ENCODE measurements around the gene TLNRD1. TPM values are rescaled to one million over a fixed set of nuclear protein-coding genes. Genes with fewer than 3 reads are reported as not detected.

Gene TLNRD1
- total RNA-seq, 1 experiment from 2014 or later: 40.3 TPM

DNA sequence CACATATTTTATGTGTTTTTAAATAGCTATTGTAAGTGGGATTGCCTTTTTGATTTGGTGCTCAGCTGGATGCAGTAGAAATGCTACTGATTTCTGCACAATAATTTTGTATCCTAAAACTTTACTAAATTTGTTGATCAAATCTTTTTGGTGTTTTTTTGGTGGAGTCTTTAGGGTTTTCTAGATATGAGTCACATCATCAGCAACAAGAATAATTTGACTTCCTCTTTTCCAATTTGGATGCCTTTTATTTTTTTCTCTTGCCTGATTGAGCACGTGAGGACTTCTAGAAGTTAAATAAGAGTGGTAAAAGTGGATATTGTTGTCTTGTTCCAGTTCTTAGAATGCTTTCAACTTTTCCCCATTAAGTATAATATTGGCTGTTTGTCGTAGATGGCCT, 51.3 kb downstream of the TLNRD1 start:
- Histone ChIP-seq H3K9me3 (replicated peaks) (no peaks in the 10 kb centered on the region), H3K4me3 (no peak overlapping the region)

DNA sequence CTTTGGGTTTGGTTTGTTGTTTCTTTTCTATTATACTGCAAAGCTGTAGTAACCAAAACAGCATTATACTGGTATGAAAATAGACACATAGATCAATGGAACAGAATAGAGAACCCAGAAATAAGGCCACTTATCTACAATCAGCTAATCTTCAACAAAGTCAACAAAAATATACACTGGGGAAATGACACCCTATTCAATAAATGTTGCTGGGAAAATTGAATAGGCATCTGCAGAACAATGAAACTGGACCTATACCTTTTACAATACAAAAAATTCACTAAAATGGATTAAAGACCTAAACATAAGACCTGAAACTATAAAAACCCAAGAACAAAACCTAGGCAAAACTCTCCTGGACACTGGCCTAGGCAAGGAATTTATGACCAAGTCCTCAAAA, 52.9 kb downstream of the TLNRD1 start:
- H3K36me3 ChIP-seq: no peaks in the 10 kb centered on the region
- H3K9me3 ChIP-seq (replicated peaks): no peaks in the 10 kb centered on the region
- peaks cover 2% of the 10 kb centered on the region; the same call in 1 of the 2 replicates for H3K27me3 ChIP-seq (replicated peaks)
- no peak for DNase-seq (ENCODE audit: low read depth in 1 of 2, low spot score in 2 of 2)
- no peak overlapping the region for H3K4me3 ChIP-seq
- no peaks in the 10 kb centered on the region for H3K4me1 ChIP-seq (replicated peaks)
- no peak overlapping the region for H3K27ac ChIP-seq

More for the DNA sequence above, 51.3 kb downstream of the TLNRD1 start:
- Histone ChIP-seq H3K4me1 (replicated peaks) (no peaks in the 10 kb centered on the region), H3K27me3 (replicated peaks) (peaks cover 2% of the 10 kb centered on the region; the same call in 1 of the 2 replicates), H3K36me3 (no peaks in the 10 kb centered on the region), H3K27ac (no peak overlapping the region)
- DNase-seq (ENCODE audit: low read depth in 1 of 2, low spot score in 2 of 2): no peak

DNA sequence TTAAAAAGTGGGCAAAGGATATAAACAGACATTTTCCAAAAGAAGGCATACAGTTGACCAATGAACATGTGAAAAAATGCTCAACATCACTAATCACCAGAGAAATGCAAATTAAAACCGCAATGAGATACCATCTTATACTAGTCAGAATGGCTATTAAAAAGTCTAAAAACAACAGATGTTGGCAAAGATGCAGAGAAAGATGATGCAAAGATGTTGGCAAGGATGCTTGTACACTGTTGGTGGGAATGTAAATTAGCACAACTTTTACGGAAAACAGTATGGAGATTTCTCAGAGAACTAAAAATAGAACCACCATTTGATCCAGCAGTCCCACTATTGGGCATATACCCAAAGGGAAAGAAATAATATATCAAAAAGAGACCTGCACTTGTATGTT, 53.5 kb downstream of the TLNRD1 start:
- H3K9me3 ChIP-seq (replicated peaks): no peaks in the 10 kb centered on the region
- no peak for DNase-seq (ENCODE audit: low read depth in 1 of 2, low spot score in 2 of 2)
- peaks cover 2% of the 10 kb centered on the region; the same call in 1 of the 2 replicates for H3K27me3 ChIP-seq (replicated peaks)
- no peaks in the 10 kb centered on the region for H3K4me1 ChIP-seq (replicated peaks)
- no peak overlapping the region for H3K4me3 ChIP-seq
- no peaks in the 10 kb centered on the region for H3K36me3 ChIP-seq
- no peak overlapping the region for H3K27ac ChIP-seq

Other genes with a start within 250 kb of the TLNRD1 start
- gene CEMIP, start 221.6 kb upstream of the TLNRD1 start, total RNA-seq (2014; rRNA removed; shearing (Covaris generic)): 0.03 TPM in 1 of 2 replicates, not detected in the other
- gene MESD, start 11.1 kb upstream of the TLNRD1 start, total RNA-seq (2014; rRNA removed; shearing (Covaris generic)): 23.1 and 26.3 TPM in 2 replicates
- gene CFAP161, start 133.3 kb downstream of the TLNRD1 start, total RNA-seq (2014; rRNA removed; shearing (Covaris generic)): not detected in 2 replicates
- gene IL16, start 196.0 kb downstream of the TLNRD1 start, total RNA-seq (2014; rRNA removed; shearing (Covaris generic)): not detected in 2 replicates

All from SJSA1 (cell line).